Mesangial cell (primary cell): ENCODE results near the gene TEAD1. TPM values are rescaled to one million over a fixed set of nuclear protein-coding genes. Genes with fewer than 3 reads are reported as not detected.

Experiments
- total RNA-seq: library from RNA; depleted of rRNA; stranded (reverse); fragments of >200 nt; gene quantifications from 2 replicates; pipeline ENCODE4 v1.2.3, GENCODE V29; 2015

Gene TEAD1
- 63.4 and 69.4 TPM in 2 replicates for total RNA-seq

GRCh38 chr11:12673924-12674570, at the start of gene TEAD1:
TSS of gene TEAD1 (plus strand) at chr11:12674421.

